ENCODE results near the gene SH3D19.

The SH3D19 gene, protein sequence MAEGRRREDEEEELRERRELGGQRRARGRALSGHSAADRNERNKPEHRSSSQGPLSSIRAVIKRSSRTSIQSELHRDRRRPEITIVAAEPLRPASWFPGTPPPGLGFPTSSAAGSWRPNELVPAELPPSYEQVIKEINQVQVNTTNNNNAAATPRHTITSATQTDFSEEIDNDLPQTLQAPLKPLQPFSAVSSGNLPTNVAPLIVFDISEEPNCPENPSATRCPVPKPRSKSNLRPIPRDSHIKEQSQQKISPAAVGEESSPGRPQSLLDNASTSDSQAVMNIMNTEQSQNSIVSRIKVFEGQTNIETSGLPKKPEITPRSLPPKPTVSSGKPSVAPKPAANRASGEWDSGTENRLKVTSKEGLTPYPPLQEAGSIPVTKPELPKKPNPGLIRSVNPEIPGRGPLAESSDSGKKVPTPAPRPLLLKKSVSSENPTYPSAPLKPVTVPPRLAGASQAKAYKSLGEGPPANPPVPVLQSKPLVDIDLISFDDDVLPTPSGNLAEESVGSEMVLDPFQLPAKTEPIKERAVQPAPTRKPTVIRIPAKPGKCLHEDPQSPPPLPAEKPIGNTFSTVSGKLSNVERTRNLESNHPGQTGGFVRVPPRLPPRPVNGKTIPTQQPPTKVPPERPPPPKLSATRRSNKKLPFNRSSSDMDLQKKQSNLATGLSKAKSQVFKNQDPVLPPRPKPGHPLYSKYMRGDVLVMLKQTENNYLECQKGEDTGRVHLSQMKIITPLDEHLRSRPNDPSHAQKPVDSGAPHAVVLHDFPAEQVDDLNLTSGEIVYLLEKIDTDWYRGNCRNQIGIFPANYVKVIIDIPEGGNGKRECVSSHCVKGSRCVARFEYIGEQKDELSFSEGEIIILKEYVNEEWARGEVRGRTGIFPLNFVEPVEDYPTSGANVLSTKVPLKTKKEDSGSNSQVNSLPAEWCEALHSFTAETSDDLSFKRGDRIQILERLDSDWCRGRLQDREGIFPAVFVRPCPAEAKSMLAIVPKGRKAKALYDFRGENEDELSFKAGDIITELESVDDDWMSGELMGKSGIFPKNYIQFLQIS

DNA sequence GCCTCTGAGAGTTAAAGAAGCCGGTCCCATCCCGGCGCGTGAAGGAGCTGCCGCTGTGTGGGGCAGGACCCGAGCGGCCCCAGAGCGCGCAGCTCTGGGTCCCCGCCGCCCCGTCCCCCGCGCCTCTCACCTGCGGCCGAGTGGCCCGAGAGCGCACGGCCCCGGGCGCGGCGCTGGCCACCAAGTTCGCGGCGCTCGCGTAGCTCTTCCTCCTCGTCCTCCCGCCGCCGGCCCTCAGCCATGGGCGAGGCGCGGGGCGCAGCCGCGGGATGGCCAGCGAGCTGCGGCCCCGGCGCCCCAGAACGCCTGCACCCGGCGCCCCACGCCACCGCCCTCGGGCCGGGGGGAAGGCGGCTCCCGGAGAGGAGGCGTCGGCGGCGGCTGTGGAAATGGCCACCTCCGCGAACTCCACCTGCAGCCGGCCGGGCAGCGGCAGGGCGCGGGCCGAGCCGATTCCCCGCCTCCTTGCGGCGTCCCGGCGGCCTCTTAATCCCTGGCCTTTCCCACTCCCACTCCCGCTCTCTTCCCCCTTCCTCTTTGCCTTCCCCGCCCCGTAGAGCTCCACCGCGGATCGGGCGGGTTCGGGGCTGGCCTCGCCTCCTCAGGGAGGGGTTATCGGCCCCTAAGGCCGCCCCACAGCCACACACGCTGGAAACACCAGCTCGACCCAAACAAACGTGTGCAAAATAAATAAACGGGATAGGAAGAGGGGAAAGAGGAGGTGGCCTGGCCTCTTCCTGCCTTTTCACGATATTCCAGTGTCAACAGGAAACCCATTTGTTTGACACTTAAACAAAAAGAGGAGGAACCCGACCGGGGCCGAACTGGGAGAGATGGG is at the start of gene SH3D19:
Gene SH3D19 (minus strand): TSS at position 495 of the 838 bp plus-strand sequence. CDS start 253 bp downstream, at position 242.
- Histone ChIP-seq H3K4me2 (peak within 1 kb of the TSS; percentile 37; the same call in 1 of the 2 replicates), H3K4me1 (ENCODE audit: low read depth, poor library complexity, severe bottlenecking) (peaks cover under 1% of the 10 kb centered on the region), H3K4me3 (IDR thresholded peaks at IDR 0.05; ENCODE audit: insufficient read depth, low read depth, low read length) (no peak within 1 kb of the TSS), H3K9ac (peak within 1 kb of the TSS; percentile 39; the same call in 1 of the 2 replicates), H3K79me2 (ENCODE audit: insufficient read depth, low read depth) (no peaks in the 10 kb centered on the region), H3K36me3 (ENCODE audit: insufficient read depth) (no peaks in the 10 kb centered on the region), H3K27ac (no peak within 1 kb of the TSS), H3K27me3 (ENCODE audit: insufficient read depth, low read depth) (no peaks in the 10 kb centered on the region), H4K20me1 (ENCODE audit: insufficient read depth) (no peaks in the 10 kb centered on the region), H2AFZ (ENCODE audit: low read depth) (peak within 1 kb of the TSS; percentile 71)
- TF ChIP-seq, protein P1, sequence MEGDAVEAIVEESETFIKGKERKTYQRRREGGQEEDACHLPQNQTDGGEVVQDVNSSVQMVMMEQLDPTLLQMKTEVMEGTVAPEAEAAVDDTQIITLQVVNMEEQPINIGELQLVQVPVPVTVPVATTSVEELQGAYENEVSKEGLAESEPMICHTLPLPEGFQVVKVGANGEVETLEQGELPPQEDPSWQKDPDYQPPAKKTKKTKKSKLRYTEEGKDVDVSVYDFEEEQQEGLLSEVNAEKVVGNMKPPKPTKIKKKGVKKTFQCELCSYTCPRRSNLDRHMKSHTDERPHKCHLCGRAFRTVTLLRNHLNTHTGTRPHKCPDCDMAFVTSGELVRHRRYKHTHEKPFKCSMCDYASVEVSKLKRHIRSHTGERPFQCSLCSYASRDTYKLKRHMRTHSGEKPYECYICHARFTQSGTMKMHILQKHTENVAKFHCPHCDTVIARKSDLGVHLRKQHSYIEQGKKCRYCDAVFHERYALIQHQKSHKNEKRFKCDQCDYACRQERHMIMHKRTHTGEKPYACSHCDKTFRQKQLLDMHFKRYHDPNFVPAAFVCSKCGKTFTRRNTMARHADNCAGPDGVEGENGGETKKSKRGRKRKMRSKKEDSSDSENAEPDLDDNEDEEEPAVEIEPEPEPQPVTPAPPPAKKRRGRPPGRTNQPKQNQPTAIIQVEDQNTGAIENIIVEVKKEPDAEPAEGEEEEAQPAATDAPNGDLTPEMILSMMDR (conservative IDR thresholded peaks at IDR 0.05; ENCODE audit: low read depth, low read length) = no peak

DNA sequence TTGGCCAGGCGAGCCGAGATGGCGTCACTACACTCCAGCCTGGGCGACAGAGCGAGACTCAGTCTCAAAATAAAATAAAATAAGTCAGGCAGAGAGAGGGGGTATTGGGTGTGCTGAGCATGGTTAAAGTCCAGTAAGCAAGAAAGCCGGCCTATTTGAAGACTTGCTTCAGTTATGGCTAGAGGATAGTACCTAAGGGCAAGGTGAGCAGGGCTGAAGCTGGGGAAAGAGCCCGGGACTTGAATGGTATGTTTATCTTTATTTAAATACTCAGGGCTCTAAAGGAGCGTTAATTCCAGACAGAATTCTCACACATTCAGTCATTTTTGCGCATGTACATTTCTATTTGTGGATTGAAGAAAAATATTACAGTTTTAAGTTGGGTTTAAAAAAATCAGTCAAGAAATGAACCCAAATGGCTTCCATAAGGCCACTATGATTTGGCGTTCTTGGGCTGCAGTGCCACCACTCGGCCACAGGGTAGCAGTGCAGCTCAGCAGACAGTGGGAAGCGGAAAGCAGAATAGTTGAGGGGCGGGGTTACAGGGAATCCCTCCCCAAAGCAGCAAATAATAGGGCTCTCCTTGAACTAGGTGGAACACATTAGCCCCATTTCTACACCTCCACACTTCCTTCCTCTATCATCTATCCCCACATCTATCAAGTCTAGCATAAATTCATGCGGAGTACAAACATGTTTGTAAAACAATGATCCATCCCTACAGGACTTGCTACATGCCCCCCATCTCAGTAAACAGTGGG is 37.2 kb upstream of the SH3D19 start:
- H2AFZ ChIP-seq (ENCODE audit: low read depth) = peak overlapping the region; percentile 58; the same call in 1 of the 2 replicates
- H3K4me3 ChIP-seq (IDR thresholded peaks at IDR 0.05; ENCODE audit: insufficient read depth, low read depth, low read length) = no peak overlapping the region
- no peak overlapping the region for H3K9ac ChIP-seq
- H3K79me2 ChIP-seq (ENCODE audit: insufficient read depth, low read depth) = no peaks in the 10 kb centered on the region
- H4K20me1 ChIP-seq (ENCODE audit: insufficient read depth) = no peaks in the 10 kb centered on the region
- no peaks in the 10 kb centered on the region for H3K36me3 ChIP-seq (ENCODE audit: insufficient read depth)
- no peaks in the 10 kb centered on the region for H3K27me3 ChIP-seq (ENCODE audit: insufficient read depth, low read depth)
- no peak overlapping the region for H3K27ac ChIP-seq
- TF ChIP-seq, protein P1 (conservative IDR thresholded peaks at IDR 0.05; ENCODE audit: low read depth, low read length) = peak; percentile 95
- no peaks in the 10 kb centered on the region for H3K4me1 ChIP-seq (ENCODE audit: low read depth, poor library complexity, severe bottlenecking)
- H3K4me2 ChIP-seq = no peak overlapping the region

DNA sequence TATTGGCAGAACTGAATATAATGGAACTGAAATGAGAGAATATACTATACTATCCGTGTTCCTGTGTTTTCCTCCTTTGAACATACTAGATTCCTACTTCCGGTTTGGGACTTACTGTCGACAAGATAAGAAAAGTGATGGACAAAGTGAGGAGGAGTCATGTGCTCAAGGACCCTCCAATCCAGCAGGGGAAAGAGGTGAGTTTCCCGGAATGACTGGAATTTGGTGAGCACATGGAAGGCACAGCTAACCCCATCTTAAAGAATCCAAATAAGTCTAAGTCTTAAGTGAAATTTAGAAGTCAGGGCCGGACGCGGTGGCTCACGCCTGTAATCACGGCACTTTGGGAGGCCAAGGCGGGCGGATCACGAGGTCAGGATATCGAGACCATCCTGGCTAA is 36.6 kb upstream of the SH3D19 start:
- Histone ChIP-seq H4K20me1 (ENCODE audit: insufficient read depth) (no peaks in the 10 kb centered on the region), H3K4me3 (IDR thresholded peaks at IDR 0.05; ENCODE audit: insufficient read depth, low read depth, low read length) (no peak overlapping the region), H2AFZ (ENCODE audit: low read depth) (no peak overlapping the region), H3K36me3 (ENCODE audit: insufficient read depth) (no peaks in the 10 kb centered on the region), H3K4me2 (no peak overlapping the region), H3K4me1 (ENCODE audit: low read depth, poor library complexity, severe bottlenecking) (no peaks in the 10 kb centered on the region), H3K9ac (no peak overlapping the region), H3K27me3 (ENCODE audit: insufficient read depth, low read depth) (no peaks in the 10 kb centered on the region), H3K79me2 (ENCODE audit: insufficient read depth, low read depth) (no peaks in the 10 kb centered on the region), H3K27ac (no peak overlapping the region)
- TF ChIP-seq, protein P1 (conservative IDR thresholded peaks at IDR 0.05; ENCODE audit: low read depth, low read length) = no peak

Data from KMS-11 (cell line).